NCI-H1105 (cell line): Measurements from ENCODE around the gene ASPN.

Experiments
- DNase-seq: peaks from one replicate; lab custom pipeline; 2025; lab: John Stamatoyannopoulos, UW

The ASPN gene

GRCh38 chr9:92468206-92468605, 14.1 kb downstream of the ASPN start:
- DNase-seq: no peak

- DNase-seq: no peak
Measured at GRCh38 chr9:92467511-92467910, 14.8 kb downstream of the ASPN start.

DNA sequence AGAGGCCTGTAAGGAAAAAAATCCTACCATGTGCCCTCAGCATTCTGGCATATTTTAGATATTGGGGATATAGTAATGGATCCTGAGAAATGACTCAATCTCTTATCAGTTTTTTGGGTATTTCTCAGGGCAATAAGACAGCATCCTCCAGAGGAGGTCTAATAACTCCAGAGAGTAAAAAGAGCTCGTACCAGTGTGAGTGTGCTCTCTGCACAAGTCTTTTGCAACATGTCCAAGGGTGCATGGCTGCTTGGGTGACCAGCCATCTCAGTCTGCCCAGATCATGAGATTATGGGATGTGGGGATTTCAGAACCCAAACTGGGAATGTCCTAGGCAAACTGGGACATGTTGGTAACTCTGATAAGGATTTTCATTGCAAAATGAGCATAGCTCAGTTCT, 15.3 kb downstream of the ASPN start:
- no peak for DNase-seq

GRCh38 chr9:92463984-92464383, 18.3 kb downstream of the ASPN start:
- DNase-seq: no peak

GRCh38 chr9:92463387-92463786, 18.9 kb downstream of the ASPN start:
- no peak for DNase-seq

GRCh38 chr9:92457576-92457975, 24.7 kb downstream of the ASPN start:
- DNase-seq: no peak

DNA sequence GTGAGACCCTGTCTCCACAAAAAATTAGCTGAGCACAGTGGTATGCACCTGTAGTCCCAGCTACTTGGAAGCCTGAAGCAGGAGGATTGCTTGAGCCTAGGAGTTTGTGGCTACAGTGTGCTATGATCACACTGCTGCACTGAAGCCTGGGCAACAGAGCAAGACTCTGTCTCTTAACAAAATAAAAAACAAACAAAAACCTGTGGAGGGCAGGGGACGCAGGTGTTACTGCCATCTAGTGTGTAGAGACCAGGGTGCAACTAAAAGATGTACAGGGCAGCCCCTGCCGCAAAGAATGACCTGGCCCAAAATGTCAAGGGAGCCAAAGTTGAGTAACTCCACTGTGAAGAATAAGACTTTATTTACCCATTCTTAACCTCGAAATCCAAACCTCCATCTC, 27.1 kb downstream of the ASPN start:
- DNase-seq: no peak

GRCh38 chr9:92446536-92446935, 35.8 kb downstream of the ASPN start:
- no peak for DNase-seq

DNA sequence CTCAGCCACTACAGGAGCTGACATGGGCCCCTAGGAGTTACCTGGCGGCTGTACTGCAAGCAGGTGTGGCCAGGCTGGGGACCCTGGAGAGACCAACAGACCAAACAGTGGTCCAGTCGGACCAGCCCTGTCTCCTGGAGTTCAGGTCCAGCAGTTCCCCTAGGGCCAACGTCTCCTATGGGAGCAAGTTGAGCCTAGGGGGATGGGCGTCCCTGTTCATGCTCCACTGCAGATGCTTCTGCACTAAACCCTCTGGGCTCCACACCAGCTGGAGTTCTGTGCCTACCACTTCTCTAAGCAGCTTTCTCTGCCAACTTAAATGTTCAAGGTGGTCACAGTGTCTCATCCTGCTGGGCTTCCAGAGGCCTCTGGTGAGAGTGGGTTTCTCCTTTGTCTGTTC, 37.5 kb downstream of the ASPN start:
- DNase-seq: no peak

DNA sequence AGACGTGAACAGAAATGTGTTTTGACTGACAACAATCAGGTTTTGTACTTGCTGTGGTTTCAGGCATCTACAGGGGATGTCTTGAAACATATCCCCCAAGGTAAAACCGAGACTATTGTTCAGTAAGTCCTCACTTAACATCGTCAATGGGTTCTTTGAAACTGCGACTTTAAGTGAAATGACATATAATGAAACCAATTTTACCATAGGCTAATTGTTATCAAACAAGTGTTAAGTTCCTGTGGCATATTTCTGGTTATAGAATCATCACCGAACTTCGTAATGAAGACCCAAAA, 41.6 kb downstream of the ASPN start:
- DNase-seq: no peak

GRCh38 chr9:92439921-92440750, 42.2 kb downstream of the ASPN start:
- no peak for DNase-seq

DNA sequence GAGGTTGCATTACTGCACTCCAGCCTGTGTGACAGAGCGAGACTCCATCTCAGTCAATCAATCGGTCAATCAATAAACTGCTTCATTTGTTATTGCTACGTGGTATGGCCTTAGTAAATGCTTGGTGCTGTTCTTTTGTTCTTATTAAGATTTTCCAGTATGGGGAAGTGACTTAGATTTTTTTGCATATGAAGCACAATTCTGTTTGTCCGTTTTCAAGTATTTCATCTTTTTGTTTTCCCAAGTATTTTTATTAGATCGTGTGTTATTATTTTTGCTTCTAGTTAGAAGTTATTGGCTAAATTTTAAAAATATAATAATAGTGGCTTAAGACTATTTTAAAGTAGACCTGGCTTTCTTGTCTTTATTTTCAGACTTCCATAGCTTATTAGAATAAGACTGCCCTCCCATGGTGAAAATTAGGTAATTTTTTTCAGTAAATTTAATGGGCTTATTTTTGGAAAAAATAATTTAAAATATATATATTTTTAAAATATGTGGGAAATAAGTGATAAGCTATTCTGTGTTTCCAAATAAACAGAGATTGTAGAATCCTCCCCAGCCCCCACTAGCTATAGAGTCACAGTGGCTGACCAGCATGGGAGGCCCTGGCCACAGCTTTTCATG, 43.3 kb downstream of the ASPN start:
- DNase-seq: no peak

DNA sequence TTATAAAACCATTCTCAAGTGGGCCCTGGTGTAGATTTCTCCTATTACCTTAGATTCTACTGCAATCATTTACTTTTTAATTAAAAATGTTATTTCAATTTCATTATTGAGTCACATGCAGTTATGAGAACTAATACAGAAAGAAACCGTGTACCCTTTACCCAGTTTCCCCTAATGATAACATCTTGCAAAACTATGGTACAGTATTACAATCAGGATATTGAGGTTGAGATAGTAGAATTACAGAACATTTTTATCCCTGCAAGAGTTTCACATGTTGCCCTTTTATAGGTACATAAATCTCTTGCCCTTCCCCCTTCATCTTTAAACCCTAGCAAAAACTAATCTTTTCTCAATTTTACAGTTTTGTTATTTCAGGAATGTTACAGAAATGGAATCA, 47.0 kb downstream of the ASPN start:
- DNase-seq: no peak

- no peak for DNase-seq
Measured at GRCh38 chr9:92432972-92433548, 49.2 kb downstream of the ASPN start.

- no peak for DNase-seq
Measured at GRCh38 chr9:92432350-92432749, 50.0 kb downstream of the ASPN start.

- DNase-seq: no peak
Measured at GRCh38 chr9:92429836-92430235, 52.5 kb downstream of the ASPN start.

- peak; percentile 12 for DNase-seq
Measured at GRCh38 chr9:92426501-92427145, 55.7 kb downstream of the ASPN start.

- no peak for DNase-seq
Measured at GRCh38 chr9:92425474-92425873, 56.8 kb downstream of the ASPN start.

- no peak for DNase-seq
Measured at GRCh38 chr9:92424340-92424739, 58.0 kb downstream of the ASPN start, which contains the start of gene OMD. OMD (minus strand) TSS chr9:92424471; CDS start chr9:92417558, 6,913 bp downstream.

DNA sequence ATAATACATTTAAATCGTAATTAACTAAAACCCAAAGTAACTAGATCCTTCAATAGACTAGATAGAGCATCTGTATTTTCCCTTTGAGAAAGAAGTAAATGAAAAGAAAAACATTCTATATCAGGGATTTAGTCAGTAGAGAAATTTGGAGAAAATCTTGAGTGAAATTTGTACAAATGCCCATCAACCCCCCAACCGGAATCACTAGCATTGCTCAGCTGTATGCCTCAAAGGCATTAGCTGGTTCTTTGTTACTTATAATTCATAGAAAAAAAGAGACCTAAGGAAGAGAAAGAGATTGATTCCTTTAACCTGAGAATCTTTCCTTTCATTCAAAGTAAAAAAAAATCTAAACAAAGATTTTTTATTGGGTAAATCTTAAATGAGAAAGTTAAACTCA, 58.7 kb downstream of the ASPN start:
- DNase-seq: no peak

DNA sequence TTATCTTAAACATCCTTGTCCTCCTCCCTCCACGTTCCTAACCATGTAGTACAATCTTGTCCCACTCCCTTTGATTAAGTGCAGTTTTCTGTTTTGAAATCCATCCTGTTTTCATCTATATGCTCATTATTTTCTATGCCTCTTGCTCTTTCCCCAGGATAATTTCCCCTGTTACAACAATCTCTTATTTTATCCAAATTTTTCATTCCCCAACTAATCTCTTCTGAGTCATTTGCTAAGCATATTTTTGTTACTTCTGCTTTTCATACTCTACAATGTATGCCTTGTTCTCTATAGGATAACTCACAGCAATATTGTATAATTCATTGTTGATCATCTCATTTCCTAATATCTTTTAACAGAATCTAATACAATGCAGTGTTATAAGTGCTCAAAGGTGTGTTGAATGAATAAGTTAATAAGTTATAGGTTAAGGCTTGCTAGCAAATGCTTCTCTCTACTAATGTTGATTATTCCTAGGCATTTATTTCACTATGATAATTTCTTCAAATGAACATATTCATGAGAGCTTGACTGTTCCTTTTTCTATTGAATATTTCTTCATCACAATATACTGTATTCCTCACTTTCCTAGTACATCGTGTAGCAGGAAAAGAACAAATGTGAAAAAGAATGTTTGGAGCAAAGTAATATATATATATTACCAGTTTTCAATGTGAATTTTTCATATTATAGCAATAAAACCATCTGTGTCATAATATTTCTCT, 59.5 kb downstream of the ASPN start:
- DNase-seq: no peak

GRCh38 chr9:92414566-92414965, 67.7 kb downstream of the ASPN start:
- DNase-seq: no peak
